CD4-positive, alpha-beta T cell treated with Interleukin-4 for 1 hour (primary cell): ENCODE data around the gene RBM20.
A peak's percentile ranks its signal among the peaks of the same experiment; 100 is the strongest.
"Not testable (repeated sequence)": the region's sequence is repeated elsewhere in the genome, so short reads cannot be mapped to it uniquely, and the experiment has no call there.

ENCODE experiments used
- DNase-seq, 2 donors: peaks; one replicate each; pipeline ENCODE4 v3.0.0-alpha.2; 2020 to 2022

The RBM20 gene

GRCh38 chr10:110767601-110768000 lies 123.5 kb downstream of the RBM20 start:
- not testable (repeated sequence) for DNase-seq

- DNase-seq: no peak
These were observed 126.1 kb downstream of the RBM20 start for GRCh38 chr10:110770243-110770642.

DNA sequence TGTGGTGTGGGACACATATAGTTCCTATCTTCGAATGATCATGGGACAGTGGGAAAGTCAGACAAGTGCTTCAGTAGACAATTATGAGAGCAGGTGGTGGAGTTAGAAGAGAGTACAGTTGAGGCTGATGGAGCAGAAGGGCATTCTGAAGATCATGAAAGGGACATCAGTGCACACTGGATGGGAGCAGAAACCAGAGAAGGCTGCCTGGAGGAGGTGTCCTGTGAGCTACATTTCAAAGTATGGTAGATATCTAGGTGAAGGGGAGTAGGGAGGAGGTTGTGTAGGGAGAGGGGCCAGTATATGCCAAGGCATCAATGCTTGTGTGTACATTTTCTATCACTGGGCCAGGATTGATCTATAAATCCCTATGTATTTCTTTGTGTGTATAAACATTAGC lies 127.3 kb downstream of the RBM20 start:
- no peak for DNase-seq

DNA sequence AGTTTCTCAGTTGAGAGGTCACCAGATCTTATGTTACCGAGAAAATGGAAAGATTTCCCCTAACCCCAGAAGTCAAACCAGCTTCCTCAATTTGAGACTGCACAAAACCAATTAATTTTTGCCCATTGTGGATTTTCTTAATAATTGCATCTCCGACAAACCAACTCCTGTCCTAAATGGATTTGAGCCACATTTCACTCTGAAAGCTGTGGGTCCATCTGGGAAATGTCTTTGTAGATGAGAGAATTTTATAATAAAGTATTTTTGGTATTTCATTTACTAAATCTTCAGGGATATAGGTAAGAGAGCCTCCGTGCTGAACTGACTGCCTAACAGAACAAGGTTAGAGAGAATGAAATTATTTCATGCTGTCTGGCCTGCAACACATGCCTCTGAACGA lies 127.9 kb downstream of the RBM20 start:
- DNase-seq: no peak

- no peak for DNase-seq
These were observed 128.4 kb downstream of the RBM20 start for GRCh38 chr10:110772454-110773025.

DNA sequence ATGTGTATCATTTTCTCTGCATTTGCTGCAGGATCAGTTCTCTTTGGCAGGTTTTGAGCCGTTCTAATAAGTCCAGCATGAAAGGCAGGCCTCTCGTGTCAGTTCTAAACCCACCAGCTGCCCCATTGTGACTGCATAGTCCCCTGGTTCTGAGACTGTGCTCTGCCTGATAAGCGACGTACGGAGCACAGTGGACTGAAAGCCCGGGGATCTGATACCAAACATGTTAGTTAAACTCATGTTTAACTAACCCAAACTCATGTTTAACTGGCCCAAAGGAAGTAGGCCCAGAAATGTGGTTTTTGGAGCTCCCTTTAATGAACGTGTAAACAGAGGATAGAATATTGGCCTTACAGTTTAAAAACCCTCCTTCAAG lies 129.5 kb downstream of the RBM20 start:
- no peak for DNase-seq

DNA sequence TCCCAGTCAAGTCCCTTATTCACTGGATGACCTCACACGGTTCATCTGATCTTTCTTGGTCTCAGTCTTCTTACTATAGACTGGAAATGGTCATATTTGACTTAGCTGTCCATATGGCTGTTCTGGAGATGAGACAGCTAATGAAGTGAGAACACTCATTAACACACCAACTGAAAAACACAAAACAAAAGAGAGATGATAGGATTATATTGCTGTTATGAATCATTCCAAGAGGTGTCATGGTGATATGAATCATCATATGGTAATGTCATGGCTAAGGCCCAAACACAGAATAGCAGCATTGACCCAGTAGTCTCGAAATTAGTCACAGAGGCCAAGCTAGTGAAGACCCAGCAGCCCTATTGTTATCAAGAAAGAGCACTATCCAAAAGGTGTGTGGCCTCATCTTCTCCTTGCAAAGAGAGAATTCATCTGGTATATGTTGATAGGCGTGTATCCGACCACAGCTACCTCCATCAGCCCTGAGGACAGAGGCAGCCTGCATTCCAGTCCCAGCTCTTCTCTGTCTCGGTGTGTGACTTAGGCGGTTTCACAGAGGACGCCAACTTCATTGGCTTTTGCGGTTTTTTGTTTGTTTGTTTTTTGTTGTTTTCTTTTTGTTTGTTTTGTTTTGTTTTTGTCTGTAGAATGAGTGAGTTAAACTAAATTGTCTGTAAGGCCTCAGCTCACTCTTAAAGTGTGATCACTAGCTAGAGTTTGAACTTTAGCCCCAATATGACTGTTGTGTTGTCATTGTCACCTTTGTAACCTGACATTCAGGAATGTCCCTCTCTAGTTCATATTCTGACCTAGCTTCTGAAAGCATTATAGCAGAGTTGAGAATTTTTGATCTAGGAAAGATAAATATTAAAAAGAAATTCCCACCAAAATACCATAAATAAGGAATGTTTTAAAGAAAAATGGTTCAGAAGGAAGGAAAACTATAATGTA lies 130.2 kb downstream of the RBM20 start:
- peak in 1 of 2 donors; percentile 32 for DNase-seq

DNA sequence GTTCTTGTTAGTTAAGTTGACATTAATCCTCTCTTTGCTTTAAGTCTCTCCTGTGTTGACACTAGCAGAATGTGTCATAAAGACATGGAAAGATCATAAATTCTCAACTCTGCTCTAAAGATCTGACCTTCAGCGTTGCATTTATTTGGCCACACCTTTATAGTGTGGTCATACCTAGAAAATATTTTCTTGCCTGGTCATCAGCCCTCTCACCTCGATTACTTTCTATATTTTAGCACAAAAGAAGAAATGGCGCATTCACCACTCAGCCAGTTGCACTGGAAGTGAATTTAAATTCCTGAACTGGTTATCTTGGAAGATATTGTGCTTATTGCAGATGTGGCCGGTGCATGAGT lies 130.9 kb downstream of the RBM20 start:
- no peak for DNase-seq

- DNase-seq: no peak
These were observed 131.3 kb downstream of the RBM20 start for GRCh38 chr10:110775406-110775805.

DNA sequence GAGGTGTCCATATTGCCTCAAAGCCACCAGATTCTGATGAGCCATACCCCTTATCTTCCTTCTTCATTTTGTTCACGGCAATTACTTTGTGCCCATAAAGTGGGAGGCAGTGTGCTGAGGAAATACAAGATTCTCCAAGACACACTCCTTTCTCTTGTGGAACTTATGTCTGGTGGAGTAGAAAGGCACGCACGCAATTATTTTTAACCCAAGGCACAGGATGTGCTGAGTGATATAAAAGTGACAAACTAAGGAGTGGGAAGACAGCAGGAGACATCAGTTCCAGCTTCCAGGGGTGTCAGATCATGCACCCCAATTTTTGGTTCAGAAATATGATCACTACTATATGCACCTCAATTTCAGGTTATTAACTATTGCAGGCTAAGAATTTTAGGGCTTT lies 132.9 kb downstream of the RBM20 start:
- DNase-seq: no peak

DNA sequence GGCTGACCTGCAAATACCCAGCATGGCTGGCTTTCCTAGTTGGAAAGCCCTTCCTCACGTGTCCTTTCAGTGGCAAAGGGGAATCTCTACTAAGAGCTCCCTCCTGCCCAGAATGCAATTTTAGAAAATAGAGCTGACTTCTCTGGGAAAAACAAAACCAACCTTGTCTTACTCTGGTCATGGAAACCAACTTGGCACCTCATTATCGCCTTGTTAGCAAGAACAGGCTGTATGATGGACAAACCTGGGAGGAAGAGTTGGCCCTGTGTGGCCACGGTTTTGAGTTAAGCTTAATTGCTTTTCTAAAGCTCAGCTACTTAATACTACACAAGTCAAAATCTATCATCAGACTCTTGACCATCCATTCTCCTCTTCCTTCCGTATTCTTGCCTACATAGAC lies 133.5 kb downstream of the RBM20 start:
- DNase-seq: no peak

DNA sequence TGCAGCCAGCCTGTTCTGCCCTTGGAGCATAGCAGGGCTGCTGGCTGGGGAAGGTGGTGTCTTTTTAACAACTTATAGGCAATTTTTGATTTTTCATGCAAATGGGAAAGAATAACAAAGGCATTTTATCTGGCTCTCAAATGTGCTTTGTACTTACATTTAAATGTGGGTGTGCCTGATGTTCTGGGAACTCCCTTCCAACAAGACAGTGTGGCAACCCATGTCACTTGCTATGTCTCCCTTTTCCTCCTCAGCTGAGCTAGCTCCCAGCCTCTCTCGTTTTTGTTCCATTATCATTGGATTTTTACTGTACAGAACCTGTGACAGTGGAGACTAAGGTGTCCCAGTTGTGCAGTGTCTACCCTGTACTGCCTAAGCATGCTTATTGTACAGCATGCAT lies 134.1 kb downstream of the RBM20 start:
- no peak for DNase-seq

- no peak for DNase-seq
These were observed 135.4 kb downstream of the RBM20 start for GRCh38 chr10:110779489-110779888.

GRCh38 chr10:110780704-110781103 lies 136.6 kb downstream of the RBM20 start:
- no peak for DNase-seq

- no peak for DNase-seq
These were observed 137.0 kb downstream of the RBM20 start for GRCh38 chr10:110781139-110781538.

DNA sequence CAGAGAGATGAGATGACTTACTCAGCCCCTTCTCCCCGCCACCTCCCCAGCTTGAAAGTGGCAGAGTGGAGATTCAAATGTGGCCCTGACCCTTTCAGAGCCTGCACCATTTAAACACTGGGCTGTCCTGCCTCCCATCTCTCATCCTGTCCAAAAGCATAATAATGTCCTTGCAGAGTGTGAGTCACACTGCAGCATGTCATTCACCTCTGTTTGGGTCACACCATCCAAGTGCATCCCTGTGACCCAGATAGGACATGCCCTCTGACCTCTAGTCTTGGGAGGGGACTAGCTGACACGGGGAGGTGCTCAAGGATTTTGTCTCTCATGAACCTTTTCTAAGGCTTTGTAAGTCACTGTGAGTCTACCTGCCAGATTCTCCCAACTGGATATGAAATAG lies 138.5 kb downstream of the RBM20 start:
- no peak for DNase-seq

DNA sequence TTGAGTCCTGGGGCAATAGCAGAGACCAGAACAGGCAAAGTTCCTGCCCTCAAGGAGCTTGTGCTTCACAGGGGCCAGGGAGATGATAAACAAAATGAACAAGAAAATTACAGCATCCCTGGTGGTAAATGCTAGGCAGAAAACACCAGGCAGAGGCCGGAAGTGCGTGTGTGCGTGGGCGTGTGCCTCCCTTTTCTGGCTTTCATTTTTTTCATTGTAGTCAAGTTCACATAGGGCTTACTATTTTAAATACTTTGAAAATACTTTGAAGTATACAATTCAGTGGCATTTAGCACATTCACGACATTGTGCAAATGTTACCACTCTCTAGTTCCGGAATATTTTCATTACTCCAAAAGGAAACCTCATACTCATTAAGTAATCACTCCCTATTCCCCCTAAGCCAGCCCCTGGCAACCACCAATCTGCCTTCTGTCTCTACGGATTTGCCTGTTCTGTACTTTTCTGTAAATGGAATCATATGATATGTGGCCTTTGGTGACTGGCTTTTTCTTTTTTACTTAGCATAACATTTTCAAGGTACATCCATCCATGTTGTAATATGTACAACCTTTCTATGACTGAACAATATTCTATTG lies 139.5 kb downstream of the RBM20 start:
- peak; percentile 75 to 84 for DNase-seq

DNA sequence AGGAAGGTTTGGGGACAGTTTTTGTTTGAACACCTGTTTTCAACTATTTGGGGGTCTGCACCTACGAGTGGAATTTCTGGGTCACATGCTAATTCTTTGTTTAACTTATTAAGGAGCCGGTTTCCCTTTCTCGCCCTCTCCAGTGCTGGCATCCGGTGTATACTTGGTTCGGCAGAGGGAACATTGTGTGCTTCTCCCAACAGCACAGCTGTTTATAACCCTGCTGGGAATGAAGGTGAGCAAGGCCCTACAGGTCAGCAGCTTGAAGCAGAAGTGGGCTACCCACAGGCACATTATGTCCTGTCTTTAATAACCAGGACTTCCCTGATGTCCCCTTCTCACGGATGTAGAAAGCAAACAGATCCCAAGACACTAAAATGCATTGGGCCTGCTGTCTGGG lies 140.1 kb downstream of the RBM20 start:
- DNase-seq: no peak

DNA sequence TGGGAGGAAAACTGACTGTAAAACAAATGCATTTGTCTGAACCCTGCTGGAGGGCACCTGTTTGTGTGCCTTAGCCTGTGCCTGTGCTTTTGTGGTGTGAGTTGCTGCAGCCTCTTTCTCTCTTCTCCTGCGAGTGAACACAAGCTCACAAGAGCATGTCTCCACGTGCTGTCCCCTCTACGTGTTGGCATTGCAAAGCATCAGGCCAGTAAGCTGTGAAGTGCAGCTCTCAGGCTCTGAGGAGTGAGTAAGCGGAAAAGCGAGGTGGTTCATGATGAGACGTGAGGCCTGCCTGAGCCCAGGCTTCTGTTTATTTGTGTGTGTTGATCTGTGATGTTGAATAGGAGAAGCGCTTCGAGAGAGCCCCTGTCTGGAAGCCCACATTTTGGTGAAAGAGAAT lies 142.0 kb downstream of the RBM20 start:
- no peak for DNase-seq

- no peak for DNase-seq
These were observed 144.7 kb downstream of the RBM20 start for GRCh38 chr10:110788620-110789385.

DNA sequence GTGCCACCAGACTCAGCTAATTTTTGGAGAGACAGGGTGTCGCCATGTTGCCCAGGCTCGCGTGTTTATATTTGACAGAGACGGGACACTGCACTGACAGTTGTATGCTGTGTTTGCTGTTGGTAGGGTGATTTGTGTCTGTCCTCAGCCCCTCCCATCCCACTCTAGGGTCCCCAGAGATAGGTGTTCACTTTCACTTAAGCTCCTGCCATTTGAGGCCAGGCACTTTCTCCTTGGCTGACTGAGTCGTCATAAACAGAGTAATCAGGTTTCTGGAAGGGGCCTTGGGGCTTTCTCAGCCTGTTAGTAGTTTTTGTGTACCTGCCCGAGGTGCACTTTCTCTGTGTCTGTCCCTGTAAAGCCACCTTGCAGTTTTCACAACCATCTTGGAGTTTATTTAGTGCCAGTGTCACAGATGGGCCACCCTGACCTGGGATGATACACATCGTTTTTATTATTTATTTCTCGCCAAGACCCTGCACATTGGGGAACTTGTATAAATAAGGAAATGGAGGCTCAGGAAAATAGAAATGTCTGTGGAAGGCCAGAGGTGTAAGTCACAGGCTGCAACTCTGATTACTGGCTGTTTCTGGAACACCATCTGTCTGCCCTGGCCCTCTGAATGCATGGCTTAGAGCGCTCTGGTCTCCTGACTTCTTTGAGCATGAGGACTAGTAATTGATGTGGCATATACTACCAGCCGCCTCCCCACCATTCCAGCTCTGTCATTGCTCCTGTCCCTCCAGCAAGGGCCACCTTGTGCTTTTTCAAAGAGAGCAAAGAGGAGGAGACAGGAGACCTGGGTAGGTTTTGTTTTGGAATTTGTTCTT lies 145.7 kb downstream of the RBM20 start:
- DNase-seq: no peak

DNA sequence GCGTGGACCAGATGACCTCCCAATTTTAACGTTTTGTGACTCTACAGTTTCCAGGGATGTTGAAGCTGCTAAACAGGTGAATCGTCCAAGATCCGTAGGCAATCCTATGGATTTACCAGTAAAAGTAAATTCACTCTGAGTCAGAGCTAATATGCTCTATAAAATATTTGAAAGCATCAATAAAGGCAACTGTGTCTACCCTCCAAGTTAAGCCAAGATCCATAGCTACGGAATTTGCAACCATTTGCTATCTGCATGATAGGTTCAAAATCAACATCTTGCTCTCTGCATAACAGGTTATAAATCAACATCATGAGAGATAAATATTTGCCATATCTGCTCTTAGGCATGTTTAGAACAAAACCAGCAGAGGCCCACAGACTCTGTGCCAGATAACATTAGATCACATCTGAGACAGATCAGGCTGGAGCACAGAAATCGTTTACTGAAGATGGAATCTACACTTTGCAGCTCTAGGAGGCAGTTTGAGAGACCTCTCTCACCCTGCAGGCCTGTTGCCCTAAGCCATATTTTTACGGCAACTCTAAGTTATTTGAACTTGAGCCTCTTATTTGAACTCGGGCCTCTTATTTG lies 146.9 kb downstream of the RBM20 start:
- DNase-seq: no peak
